Stimulated activated CD8-positive, alpha-beta memory T cell treated with anti-CD3 and anti-CD28 coated beads, Interleukin-15, amount 100 ng/mL, for 48 hours (primary cell): ENCODE measurements around the gene PRCP.

ENCODE experiments used
- DNase-seq, 2 donors: peaks; one replicate each; pipeline ENCODE4 v3.0.0-alpha.2; 2020; ENCODE audit warnings: low read depth in 2 of 2

PRCP gene

DNA sequence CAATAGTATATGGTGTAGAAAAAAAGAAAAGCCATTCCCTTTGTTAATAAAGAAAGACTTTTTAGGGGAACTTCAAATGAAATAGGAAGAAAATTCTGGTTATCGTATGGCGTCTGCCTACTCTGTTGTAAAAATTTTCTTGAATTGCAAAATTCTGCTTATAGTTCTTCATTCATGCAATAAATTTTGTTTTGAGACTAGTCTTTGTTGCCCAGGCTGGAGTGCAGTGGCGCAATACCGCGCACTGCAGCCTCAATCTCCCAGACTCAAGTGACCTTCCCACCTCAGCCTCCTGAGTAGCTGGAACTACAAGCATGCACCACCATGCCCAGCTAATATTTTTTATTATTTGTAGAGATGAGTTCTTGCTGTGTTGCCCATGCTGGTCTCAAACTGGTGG is 7.1 kb upstream of the PRCP start:
- DNase-seq, result no peak

DNA sequence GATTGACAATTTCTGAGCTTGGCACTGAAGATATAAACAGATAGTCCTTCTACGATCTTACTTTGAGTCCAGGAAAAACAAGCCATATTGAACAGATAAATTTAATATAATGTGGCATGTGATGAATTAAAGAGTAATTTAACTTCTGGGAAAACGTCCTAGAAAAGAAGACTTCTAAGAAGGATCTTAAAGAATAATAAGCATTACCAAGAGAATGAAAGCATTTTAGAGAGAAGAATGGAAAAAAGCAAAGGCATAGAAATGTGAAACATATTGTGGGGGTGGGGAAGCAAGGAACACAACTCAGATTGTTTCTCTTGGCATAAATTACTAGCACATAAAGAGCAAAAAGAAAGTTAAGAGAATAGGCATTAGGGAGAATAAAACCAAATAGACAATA is 6.7 kb upstream of the PRCP start:
- DNase-seq, result no peak

DNA sequence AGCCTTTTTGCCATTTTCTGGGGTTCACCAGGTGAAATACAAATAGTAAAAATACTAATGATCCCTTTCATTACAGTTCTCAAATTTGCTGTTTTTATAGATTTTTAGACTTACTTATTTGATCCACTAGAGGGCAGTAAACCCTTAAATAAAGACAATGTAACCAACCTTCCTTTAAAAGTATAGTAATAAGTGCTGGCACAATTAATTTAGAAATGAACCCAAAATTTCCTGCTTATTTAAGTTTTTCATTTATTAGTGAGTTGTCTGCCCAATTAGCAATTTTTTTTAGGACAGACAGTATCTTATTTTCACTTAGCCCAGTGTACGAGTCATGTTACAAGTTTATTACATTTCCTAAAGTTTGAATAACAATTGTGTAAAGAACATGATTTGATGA is 6.0 kb upstream of the PRCP start:
- DNase-seq, result no peak

DNA sequence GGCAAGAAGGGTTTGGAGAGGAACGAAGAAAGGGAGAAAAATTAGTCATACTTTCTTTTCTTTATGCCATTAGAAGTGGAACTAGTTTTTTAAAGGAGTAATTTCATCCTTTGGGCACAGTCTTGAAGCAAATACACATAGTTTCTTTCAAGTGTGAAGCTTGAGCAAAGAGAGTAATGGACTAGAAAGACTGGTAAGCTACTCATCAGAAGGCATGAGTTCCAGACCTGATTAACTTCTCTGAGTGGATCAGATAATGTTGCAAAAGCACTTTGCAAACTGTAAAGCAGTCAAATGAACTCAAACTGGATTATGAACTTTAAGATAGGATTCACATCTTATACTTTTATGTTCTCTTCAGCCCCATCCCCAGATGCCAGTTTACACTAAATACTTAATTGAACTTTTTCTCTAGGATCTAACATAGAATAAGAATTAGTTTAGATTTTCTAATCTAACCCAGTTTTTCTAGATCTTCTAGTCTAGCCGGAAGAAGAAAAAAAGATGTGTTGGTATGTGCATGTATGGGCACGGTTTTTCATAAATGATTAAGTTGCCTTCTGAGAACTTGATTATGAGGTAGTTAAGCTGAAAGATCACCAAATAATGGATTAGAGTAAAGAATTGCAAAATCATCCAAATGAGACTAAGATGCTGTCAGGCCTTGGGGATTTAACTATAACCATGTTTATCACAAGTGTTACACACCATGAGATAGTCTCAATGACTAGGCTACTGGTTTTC is 3.8 kb upstream of the PRCP start:
- no peak for DNase-seq

DNA sequence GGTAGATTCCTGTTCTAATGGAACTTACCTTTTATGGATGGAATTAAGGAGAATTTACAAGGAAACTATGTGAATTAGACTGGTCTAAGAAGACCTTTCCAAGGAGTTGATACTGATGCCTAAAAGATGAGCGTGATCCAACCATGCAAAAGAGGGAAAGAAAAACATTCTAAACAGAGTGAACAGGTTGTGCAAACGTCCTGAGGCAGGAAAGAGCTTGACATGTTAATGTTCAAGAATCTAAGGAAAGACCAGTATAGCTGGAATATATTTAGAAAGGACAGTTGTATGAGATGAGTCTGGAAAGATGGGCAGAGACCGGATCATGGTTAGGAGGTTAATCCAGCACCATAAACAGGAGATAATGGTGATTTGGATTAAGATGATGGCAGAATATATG is 2.6 kb upstream of the PRCP start:
- no peak for DNase-seq

DNA sequence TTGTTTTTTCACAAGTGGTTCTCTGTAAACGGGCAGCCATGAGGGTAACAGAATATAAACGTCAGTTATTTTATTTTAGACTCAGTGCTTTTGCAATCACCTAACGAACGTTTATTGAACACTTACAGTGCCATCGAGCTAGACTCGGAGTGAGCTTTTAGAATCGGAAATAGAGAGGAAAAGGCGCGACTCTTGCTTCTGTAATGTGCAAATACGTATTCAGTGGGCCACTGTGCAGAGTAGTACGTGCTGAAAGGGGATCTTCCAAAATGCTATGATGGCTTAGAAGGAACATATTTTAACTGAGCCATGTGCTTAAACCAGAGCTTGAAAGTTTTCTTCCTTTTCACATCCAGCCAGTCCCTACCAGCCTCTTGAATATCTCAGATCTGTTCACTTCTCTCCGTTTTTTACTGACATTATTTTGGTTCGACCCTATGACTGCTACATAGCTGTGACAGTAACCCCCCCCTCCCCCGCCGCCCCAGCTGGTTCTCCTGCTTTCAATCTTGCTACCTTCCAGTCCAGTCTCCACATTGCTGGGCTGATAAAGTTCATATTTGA is 1.8 kb upstream of the PRCP start:
- DNase-seq, result no peak

DNA sequence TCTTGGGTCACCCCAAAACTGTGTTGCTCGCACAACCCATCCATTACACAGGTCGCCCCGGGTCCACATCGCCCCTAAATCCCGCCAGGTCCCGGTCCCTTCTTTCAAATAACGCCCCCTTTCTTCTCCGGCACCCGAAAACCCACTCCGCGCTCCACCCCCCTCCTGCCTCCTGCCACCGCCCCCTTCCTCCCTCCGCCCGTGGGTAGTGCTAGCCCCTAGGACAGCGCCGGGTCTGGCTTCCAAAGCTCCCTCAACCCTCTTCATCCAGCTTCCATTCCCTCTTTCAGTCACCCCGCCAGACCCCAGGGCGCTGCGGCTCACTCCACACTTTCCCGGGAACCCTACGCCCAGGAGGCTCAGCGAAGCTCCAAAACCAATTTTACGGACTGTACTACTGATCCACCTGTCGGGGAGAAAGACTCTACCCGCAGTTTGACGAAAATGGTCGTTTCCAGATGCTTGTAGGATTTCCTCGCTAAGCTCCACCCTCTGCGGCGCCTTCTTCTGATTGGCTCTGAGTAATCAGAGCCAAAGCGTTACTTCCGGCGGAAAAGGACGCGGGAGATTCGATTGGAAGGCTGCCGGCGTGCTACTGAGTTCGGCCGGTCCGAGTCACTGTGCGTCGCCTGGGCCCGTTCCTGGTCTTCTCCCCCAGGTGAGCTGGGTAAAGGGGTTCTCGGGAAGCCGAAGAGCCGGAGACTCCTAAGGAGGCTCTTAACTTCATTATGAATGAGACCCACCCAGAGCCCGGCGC is 1.1 kb upstream of the PRCP start, which contains the start of gene DDIAS:
Gene DDIAS, plus strand, starts transcription at position 572 of the 757 bp plus-strand sequence. CDS start 13,003 bp downstream, outside the sequence.
- peak; percentile 90 to 91 for DNase-seq

DNA sequence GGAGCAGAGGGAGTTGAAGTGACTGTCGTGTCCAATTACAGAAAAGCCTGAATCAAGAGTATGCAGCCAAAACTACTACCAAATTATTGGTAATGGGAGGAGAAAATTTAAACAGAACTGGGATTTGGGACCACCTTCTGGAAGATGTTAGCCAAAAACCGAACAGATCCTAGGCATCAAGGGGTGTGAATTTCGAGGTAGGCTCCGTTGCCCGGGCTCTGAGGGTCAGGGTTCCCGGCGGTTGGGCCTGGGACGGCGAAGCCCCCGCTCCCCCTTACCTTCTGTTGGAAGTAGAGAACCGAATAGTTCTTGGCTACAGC is 313 bp downstream of the PRCP start:
- DNase-seq, result no peak

DNA sequence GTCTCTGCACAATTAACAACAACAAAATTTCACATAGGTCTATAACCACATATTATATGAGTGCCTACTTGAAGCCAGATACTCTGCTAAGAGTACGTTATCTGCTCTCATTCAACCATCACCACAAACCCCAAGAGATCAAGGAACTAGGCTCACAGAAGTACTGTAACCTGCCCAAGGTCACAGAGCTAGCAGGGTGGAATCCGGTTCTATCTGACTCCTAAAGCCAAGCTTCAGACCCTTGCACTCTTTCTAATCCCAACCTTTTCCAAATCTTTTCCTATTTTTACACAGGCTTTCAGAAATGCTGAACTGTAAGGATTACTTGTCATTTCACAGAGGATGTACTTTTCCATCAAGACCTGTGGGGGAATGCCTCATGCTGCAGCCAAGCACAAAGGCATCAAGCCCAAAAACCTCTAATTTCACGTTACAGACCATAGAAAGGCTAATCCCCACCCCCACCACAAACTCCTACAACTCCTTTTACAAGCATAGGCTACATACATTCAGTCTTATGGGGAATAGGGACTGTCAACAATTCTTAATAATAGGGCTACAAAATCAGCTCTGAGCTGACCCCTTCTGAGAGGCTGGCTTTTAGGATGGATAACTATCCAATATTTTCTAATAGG is 927 bp downstream of the PRCP start:
- no peak for DNase-seq

DNA sequence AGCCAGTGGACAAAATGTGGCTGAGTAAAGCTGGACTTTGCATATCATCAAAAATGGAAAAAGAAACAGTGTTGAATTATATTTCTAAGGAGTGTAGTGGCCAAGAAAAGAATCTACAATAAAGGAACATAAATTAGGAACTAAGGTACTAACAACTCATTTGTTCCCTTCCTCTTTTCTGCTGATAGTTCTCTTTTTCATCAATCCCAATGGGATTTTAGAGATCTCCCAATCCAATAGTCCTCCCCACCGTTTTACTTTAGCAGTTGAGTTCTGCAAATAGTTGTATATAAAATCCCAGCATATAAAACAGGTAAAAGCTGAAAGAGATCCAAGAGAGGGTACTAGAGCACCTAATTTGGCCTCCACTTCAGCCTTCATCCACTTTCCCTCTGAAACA is 2.0 kb downstream of the PRCP start:
- DNase-seq, result no peak

DNA sequence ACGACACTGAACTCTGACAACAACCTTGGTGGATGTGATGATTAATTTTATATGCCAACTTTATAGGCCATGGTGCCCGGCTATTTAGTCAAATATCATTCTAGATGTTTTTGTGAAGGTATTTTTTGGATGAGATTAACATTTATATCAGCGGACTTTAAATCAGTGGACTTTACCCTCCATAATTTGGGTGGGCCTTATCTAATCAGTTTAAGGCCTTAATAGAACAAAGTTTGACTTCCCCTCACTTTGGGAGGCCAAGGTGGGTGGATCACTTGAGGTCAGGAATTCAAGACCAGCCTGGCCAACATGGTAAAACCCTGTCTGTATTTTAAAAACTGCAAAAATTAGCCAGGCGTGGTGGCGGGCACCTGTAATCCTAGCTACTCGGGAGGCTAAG is 4.0 kb downstream of the PRCP start:
- no peak for DNase-seq

DNA sequence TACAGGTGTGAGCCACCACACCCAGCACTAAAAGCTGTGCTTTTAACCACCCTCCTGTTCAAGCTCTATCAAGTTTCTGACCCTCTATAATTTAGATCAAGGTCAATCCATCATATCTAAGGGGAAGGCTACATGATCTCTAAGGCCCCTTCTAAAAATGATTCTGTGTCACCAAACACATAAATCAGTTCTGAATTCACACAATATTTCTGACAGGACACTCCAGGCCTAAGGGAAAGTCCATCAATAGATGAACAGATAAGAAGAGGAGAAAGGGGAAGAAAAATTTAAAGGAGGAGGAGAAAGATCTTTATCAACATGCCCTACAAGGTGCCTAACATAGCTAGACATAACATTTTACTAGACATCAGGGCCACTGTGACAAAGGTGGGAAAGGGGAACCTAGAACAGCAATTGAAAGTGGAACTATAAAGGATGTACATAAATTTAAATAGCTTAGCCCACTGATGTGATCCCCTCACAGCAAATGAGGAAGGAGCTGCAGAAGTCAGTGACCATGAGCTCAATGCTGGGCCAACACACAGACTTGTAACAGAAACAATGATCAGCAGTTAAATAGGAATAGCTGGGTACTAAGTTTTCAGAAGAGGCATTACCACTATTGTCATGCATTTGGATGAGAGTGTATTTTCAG is 4.7 kb downstream of the PRCP start:
- DNase-seq, result no peak

DNA sequence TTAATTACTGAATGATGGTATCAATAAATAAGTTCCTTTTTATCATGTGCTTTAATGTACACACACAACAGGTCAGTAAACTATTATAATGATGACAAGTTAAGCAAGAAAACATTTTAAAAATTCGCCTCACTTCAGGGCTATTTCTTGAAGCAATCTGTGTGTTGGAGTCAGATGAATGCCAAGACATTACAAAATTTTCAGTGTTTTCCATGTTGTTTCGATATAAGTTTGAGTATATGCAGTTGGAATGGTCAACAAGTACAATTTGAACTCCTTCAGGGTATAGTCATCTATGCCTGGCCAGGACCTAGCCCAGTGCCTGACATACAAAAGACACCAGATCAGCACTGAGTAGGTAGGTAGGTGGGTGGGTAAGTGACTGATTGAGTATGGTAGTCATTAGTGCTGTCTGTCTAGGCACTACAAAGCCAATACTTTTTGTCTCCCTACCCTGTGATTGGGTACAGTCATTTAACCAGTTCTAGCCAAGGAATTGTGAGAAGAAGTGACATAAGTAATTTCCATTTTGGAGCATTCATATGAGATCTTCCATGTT is 7.5 kb downstream of the PRCP start:
- DNase-seq, result no peak

DNA sequence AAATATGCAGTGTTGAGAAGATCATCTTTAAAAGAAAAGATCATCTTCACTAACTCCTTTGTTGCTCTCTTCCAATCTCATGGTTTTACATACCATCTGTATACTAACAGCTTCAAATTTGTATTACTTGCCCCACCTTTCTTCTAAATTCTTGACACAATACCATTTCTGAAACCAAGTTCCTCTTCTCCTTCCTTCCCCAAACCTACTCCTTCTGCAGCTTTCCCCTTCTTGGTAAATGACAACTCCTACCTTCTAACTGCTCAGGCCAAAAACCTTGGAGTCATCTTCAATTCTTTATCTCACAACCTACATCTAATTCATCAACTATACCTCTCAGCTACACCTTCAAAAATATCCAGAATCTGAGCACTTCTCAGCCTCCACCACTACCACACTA is 9.3 kb downstream of the PRCP start:
- no peak for DNase-seq

DNA sequence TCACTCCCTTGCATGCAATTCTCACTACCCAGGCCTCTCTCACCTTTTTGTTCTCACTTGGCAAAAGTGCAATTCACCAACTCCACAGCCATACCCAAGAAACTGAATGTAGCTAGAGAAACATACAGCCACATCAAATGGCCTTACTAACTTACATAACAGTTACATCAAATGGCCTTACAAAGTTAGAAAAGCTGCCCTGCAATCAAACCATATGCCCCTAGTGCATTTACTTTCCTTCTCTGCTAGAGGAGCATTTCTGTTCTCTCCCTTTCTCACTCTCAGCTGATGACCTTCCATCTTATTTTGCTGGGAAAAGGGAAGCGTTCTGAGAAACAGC is 10.3 kb downstream of the PRCP start:
- DNase-seq, result no peak

DNA sequence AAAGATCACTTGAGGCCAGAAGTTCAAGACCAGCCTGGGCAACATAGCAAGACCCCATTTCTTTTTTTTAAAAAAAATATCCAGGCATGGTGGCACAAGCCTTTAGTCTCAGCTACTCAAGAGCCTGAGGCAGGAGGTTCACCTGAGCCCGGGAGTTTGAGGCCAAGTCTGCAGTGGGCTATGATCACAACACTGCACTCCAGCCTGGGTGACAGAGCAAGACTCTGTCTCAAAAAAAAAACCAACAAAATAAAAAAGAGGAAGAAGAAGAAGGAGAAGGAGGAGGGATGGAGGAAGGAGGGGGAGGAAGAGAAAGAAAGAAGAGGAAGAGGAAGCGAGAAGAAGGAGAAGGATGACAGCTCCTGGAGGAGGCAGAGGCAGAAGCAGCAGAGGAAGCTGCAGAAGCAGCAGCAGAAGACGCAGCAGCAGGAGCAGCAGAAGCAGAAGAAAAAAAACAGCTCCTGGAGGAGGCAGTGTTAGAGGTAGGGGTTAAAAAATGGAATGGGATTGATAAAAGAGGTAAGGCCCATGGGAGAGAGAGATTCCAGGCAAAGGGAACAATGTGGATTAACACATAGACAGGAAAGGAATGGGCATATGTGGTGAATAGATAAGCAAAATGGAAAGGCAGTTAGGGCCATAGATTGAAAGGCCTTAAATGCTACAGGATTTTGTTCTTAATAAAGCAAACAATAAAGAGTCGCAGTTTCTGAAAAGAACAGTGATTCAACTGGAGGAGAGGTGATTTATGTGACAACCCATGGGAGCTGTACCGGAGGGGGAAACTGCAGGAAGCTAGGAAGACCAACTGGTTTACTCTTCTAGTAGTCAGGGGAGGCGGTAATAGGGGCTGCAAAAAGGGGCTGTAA is 10.9 kb downstream of the PRCP start:
- no peak for DNase-seq

DNA sequence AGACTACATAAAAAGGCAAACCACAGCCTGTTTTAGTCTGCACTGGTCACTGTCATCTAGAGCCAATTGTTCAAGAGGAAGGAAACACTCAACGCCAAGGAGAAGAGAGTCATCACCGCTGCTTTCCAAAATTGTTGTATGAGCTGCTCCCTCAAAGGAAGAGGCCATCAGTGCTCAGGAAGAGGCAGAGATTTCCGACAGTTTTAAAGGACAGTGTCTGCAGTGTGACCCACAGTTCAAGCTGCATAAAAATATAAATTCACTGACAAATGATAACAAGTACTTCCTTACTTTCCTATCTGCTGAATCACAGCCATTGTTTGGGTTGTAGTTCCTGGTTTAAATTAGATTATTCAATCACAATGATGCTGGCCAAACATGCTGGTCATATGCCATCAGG is 16.4 kb downstream of the PRCP start:
- DNase-seq, result no peak

DNA sequence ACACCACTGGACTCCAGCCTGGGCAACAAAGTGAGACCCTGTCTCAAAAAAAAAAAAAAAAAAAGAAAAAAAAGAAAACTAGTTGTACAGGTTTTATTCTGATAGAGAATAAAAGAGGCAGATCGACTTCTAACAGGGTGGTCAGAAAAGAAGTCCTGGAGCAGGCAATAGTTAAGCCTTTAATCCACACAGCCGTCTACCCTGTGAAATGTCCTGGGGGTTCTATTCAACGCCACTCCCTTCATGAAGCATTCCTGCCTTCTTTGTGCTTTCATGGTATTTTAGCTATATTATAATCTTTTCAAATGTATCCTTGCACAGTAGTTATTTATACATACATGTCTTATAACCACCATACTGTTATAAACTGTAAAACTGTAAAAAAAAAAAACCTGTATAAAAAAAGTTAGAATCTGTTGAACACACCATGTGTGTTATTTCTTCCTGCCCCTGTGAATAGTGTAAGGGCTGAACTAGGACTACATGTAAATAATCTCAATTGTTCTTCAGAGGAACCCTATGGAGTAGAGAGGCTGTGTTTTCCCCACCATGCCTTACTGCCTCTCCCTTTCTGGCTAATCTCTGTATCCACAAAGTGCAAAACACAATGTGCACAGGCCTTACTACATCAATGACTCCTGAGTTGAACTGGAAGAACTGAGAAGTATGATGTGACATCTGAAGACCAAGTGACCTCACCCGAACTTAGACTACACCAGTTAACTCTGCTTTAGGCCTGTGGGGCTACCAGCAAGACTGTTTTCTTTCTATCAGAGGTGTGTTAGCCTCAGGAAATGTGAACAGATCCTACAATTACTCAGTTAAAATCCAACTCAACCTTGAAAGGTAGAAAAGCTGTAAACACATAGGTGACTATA is 25.3 kb downstream of the PRCP start:
- DNase-seq, result no peak

DNA sequence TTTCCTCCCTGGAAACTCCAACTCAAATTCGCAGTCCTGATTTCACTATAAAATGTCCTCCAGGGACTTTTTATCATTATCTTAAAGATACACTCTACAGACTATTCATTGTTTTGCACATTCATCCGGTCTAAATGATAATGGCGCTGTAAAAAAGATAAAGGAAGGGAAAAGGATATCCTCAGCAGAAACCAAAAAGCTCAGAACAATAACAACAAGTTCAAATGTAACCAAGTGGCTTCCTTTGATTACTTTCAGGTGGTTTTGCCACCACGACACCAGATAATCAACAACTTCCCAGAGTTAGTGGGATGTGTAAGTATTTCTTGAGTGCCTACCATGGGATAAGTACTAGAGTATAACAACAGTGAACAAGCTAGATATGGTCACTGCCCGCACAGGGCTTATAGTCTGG is 26.3 kb downstream of the PRCP start:
- DNase-seq, result no peak
